HEK293 (cell line): ENCODE results near the gene NYAP2.

Experiments
- CTCF ChIA-PET: fragments of 350-600 bp; formaldehyde crosslinking; extraction: SDS; loops from one replicate; lab custom pipeline; 2021; ENCODE audit warnings: antibody characterized with exemption; lab: Yijun Ruan, JAX
- POLR2A ChIA-PET: fragments of 300-600 bp; formaldehyde crosslinking; extraction: SDS; loops from one replicate; lab custom pipeline; 2020; ENCODE audit warnings: antibody characterized with exemption, inconsistent platforms; lab: Yijun Ruan, JAX
- H3K27ac ChIP-seq: fragments of 200-500 bp; sonication (Bioruptor generic); 2 replicates; pipeline ENCODE4 v1.5.1; 2014; ENCODE audit warnings: low read depth, low read length, control low read depth, inconsistent platforms; ENCODE audit errors: extremely low read depth
- H3K36me3 ChIP-seq, 2 experiments: fragments of 200-500 bp in 1 of 2; sonication (Bioruptor generic) in 1 of 2; 1 replicate in 1 of 2; 2 replicates in 1 of 2; pipeline ENCODE4 v1.5.1; 2014 to 2017; ENCODE audit warnings: inconsistent platforms in 2 of 2, low read length in 2 of 2; ENCODE audit not compliant: control insufficient read depth in 2 of 2, insufficient read depth in 1 of 2
- H3K4me1 ChIP-seq: fragments of 200-500 bp; sonication (Bioruptor generic); 2 replicates; pipeline ENCODE4 v1.5.1; 2014; ENCODE audit warnings: mild to moderate bottlenecking, low read length, inconsistent platforms; ENCODE audit not compliant: control insufficient read depth, insufficient read depth
- H3K4me3 ChIP-seq: 2 replicates; pipeline ENCODE4 v1.5.1; 2011; ENCODE audit warnings: low read depth, mild to moderate bottlenecking, control low read depth, low read length, moderate library complexity
- H3K9me3 ChIP-seq: fragments of 200-500 bp; sonication (Bioruptor generic); 2 replicates; pipeline ENCODE4 v1.5.1; 2014; ENCODE audit warnings: low read depth, low read length, inconsistent platforms; ENCODE audit not compliant: control insufficient read depth, insufficient read depth
- BCL11A ChIP-seq: fragments of 450-650 bp; formaldehyde crosslinking; IDR thresholded peaks from 2 replicates; pipeline ENCODE4 v1.5.1; 2016; ENCODE audit warnings: low read depth, missing biosample characterization, missing genetic modification characterization
- FEZF1 ChIP-seq: fragments of 450-650 bp; formaldehyde crosslinking; IDR thresholded peaks from 2 replicates; pipeline ENCODE4 v1.5.1; 2016; ENCODE audit warnings: missing biosample characterization, missing genetic modification characterization
- HOXD13 ChIP-seq: sonication (generic); formaldehyde crosslinking; IDR thresholded peaks from 2 replicates; pipeline ENCODE4 v1.8.0; 2022; ENCODE audit warnings: missing genetic modification reagents, borderline replicate concordance
- KLF9 ChIP-seq: fragments of 450-650 bp; formaldehyde crosslinking; IDR thresholded peaks from 2 replicates; pipeline ENCODE4 v1.5.1; 2016; ENCODE audit warnings: missing biosample characterization, missing genetic modification characterization, low read depth
- OVOL3 ChIP-seq: fragments of 450-650 bp; formaldehyde crosslinking; IDR thresholded peaks from 2 replicates; pipeline ENCODE4 v1.5.1; 2016; ENCODE audit warnings: missing biosample characterization, missing genetic modification characterization
- SP2 ChIP-seq: fragments of 450-650 bp; formaldehyde crosslinking; IDR thresholded peaks from 2 replicates; pipeline ENCODE4 v1.5.1; 2016; ENCODE audit warnings: missing biosample characterization, missing genetic modification characterization
- SP7 ChIP-seq: fragments of 450-650 bp; formaldehyde crosslinking; IDR thresholded peaks from 2 replicates; pipeline ENCODE4 v1.5.1; 2016; ENCODE audit warnings: missing biosample characterization, missing genetic modification characterization
- TRIM28 ChIP-seq: IDR thresholded peaks from 2 replicates; pipeline ENCODE4 v1.6.1; 2011; ENCODE audit warnings: low read length, control low read depth, borderline replicate concordance
- ZNF10 ChIP-seq: fragments of 450-650 bp; formaldehyde crosslinking; IDR thresholded peaks from 2 replicates; pipeline ENCODE4 v1.5.1; 2017; ENCODE audit warnings: missing biosample characterization, missing genetic modification characterization
- ZNF112 ChIP-seq: fragments of 450-650 bp; formaldehyde crosslinking; IDR thresholded peaks from 2 replicates; pipeline ENCODE4 v1.5.0; 2017; ENCODE audit warnings: missing biosample characterization, missing genetic modification characterization
- ZNF146 ChIP-seq: fragments of 450-650 bp; formaldehyde crosslinking; IDR thresholded peaks from 2 replicates; pipeline ENCODE4 v1.5.1; 2016; ENCODE audit warnings: missing biosample characterization, missing genetic modification characterization
- ZNF341 ChIP-seq: fragments of 450-650 bp; formaldehyde crosslinking; IDR thresholded peaks from 2 replicates; pipeline ENCODE4; 2016; ENCODE audit warnings: low read depth, missing biosample characterization, missing genetic modification characterization
- ZNF426 ChIP-seq: fragments of 450-650 bp; formaldehyde crosslinking; IDR thresholded peaks from 2 replicates; pipeline ENCODE4 v1.5.1; 2017; ENCODE audit warnings: missing biosample characterization, missing genetic modification characterization, mild to moderate bottlenecking, inconsistent platforms, moderate library complexity
- ZNF501 ChIP-seq: fragments of 450-650 bp; formaldehyde crosslinking; IDR thresholded peaks from 2 replicates; pipeline ENCODE4 v1.5.1; 2016; ENCODE audit warnings: missing biosample characterization, missing genetic modification characterization
- ZNF530 ChIP-seq: fragments of 450-650 bp; formaldehyde crosslinking; IDR thresholded peaks from 2 replicates; pipeline ENCODE4 v1.5.1; 2016; ENCODE audit warnings: low read depth, missing biosample characterization, missing genetic modification characterization
- ZNF596 ChIP-seq: fragments of 450-650 bp; IDR thresholded peaks from 2 replicates; pipeline ENCODE4 v1.5.0; 2018; ENCODE audit warnings: missing biosample characterization, mild to moderate bottlenecking, missing genetic modification characterization, moderate library complexity
- ZNF624 ChIP-seq: fragments of 450-650 bp; formaldehyde crosslinking; IDR thresholded peaks from 2 replicates; pipeline ENCODE4 v1.5.1; 2017; ENCODE audit warnings: missing biosample characterization, missing genetic modification characterization
- ZNF747 ChIP-seq: fragments of 450-650 bp; formaldehyde crosslinking; IDR thresholded peaks from 2 replicates; pipeline ENCODE4 v1.5.1; 2016; ENCODE audit warnings: missing biosample characterization, missing genetic modification characterization
- ZNF785 ChIP-seq: fragments of 450-650 bp; formaldehyde crosslinking; IDR thresholded peaks from 2 replicates; pipeline ENCODE4 v1.5.1; 2016; ENCODE audit warnings: missing biosample characterization, missing genetic modification characterization
- TF ChIP-seq, protein P1 (sequence below): fragments of 450-650 bp; formaldehyde crosslinking; IDR thresholded peaks from 2 replicates; pipeline ENCODE4 v1.5.1; 2017; ENCODE audit warnings: missing biosample characterization, missing genetic modification characterization
- TF ChIP-seq, protein P2 (sequence below): fragments of 450-650 bp; formaldehyde crosslinking; IDR thresholded peaks from 2 replicates; pipeline ENCODE4 v1.5.1; 2016; ENCODE audit warnings: missing biosample characterization, missing genetic modification characterization
- TF ChIP-seq, protein P3 (sequence below): IDR thresholded peaks from 2 replicates; pipeline ENCODE4 v1.6.1; 2011; ENCODE audit warnings: mild to moderate bottlenecking, low read depth, low read length, borderline replicate concordance
- TF ChIP-seq, protein P4 (sequence below): fragments of 450-650 bp; formaldehyde crosslinking; IDR thresholded peaks from 2 replicates; pipeline ENCODE4 v1.5.1; 2016; ENCODE audit warnings: missing biosample characterization, missing genetic modification characterization

Gene NYAP2

DNA sequence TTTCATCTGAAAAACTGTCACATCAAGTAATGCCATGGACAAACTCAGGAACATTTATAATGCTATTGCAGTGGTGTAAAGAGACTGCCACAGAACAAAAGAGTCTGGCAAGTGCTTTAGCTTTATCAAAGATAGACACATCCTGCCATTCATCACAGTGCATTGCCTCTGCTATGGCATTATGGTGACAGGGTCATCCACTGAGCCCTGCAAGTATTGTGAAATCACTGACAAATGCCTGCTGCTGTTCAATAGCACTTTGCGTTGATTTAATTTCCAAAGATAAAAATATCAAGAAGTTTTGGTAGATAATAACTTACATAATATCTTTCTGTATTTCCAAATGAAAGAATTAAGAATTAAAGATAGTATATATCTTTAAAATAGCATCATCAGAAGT is 38.7 kb downstream of the NYAP2 start:
- no peak overlapping the region for H3K27ac ChIP-seq
- no peaks in the 10 kb centered on the region for H3K4me1 ChIP-seq
- no peak overlapping the region for H3K4me3 ChIP-seq
- H3K36me3 ChIP-seq = no peaks in the 10 kb centered on the region
- POLR2A ChIA-PET = no interaction called here
- TF ChIP-seq ZNF501 = no peak
- no peak for TF ChIP-seq TRIM28
- TF ChIP-seq, protein P1, sequence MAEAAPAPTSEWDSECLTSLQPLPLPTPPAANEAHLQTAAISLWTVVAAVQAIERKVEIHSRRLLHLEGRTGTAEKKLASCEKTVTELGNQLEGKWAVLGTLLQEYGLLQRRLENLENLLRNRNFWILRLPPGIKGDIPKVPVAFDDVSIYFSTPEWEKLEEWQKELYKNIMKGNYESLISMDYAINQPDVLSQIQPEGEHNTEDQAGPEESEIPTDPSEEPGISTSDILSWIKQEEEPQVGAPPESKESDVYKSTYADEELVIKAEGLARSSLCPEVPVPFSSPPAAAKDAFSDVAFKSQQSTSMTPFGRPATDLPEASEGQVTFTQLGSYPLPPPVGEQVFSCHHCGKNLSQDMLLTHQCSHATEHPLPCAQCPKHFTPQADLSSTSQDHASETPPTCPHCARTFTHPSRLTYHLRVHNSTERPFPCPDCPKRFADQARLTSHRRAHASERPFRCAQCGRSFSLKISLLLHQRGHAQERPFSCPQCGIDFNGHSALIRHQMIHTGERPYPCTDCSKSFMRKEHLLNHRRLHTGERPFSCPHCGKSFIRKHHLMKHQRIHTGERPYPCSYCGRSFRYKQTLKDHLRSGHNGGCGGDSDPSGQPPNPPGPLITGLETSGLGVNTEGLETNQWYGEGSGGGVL (tag by site-specific recombination) = no peak
- TF ChIP-seq, protein P2, sequence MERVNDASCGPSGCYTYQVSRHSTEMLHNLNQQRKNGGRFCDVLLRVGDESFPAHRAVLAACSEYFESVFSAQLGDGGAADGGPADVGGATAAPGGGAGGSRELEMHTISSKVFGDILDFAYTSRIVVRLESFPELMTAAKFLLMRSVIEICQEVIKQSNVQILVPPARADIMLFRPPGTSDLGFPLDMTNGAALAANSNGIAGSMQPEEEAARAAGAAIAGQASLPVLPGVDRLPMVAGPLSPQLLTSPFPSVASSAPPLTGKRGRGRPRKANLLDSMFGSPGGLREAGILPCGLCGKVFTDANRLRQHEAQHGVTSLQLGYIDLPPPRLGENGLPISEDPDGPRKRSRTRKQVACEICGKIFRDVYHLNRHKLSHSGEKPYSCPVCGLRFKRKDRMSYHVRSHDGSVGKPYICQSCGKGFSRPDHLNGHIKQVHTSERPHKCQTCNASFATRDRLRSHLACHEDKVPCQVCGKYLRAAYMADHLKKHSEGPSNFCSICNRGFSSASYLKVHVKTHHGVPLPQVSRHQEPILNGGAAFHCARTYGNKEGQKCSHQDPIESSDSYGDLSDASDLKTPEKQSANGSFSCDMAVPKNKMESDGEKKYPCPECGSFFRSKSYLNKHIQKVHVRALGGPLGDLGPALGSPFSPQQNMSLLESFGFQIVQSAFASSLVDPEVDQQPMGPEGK (tag by site-specific recombination) = no peak
- no peak for TF ChIP-seq ZNF624 (tag by site-specific recombination)
- CTCF ChIA-PET = no interaction called here
- H3K9me3 ChIP-seq = no peaks in the 10 kb centered on the region

DNA sequence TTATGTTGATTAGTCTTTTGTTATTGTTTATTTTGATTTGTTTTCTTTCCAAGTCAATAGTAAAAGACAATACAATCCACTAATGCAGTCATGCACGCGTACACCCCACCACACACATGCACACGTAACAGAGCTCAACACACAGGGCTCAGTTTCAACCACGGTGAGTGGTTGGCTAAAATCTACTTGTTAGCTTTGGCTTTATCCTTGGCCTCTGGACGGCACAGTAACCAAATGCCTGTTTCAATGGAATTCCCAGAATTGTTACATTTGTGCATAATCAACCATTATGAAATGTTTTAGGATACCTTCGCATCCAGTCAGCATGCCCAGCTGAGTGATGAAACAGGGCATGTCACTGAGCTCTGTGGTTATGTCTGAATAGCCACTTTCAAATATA is 53.2 kb downstream of the NYAP2 start:
- Histone ChIP-seq H3K9me3 (no peaks in the 10 kb centered on the region), H3K36me3 (no peaks in the 10 kb centered on the region), H3K27ac (no peak overlapping the region), H3K4me1 (no peaks in the 10 kb centered on the region), H3K4me3 (no peak overlapping the region)
- ChIA-PET CTCF (no interaction called here), POLR2A (no interaction called here)
- TF ChIP-seq, protein P3, sequence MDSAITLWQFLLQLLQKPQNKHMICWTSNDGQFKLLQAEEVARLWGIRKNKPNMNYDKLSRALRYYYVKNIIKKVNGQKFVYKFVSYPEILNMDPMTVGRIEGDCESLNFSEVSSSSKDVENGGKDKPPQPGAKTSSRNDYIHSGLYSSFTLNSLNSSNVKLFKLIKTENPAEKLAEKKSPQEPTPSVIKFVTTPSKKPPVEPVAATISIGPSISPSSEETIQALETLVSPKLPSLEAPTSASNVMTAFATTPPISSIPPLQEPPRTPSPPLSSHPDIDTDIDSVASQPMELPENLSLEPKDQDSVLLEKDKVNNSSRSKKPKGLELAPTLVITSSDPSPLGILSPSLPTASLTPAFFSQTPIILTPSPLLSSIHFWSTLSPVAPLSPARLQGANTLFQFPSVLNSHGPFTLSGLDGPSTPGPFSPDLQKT = no peak
- no peak for TF ChIP-seq ZNF785 (tag by site-specific recombination)
- no peak for TF ChIP-seq ZNF596
- no peak for TF ChIP-seq ZNF146 (tag by site-specific recombination)

DNA sequence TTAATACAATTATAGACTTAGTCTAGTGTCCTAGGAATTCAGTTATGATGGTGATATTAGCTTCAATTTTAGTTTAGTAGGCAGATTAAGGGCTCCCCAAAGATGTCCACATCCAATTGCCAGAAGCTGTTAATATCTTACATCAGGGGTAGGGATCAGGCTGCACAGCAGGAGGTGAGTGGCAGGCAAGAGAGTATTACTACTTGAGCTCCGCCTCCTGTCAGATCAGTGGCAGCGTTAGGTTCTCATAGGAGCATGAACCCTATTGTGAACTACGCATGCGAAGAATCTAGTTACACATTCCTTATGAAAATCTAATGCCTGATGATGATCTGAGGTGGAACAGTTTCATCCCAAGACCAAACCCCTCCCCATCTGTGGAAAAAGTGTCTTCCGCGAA is 54.9 kb downstream of the NYAP2 start:
- POLR2A ChIA-PET = no interaction called here

More for the DNA sequence above, 54.9 kb downstream of the NYAP2 start:
- TF ChIP-seq ZNF624 (tag by site-specific recombination) (no peak), FEZF1 (tag by site-specific recombination) (no peak), SP2 (no peak), ZNF341 (tag by site-specific recombination) (no peak), OVOL3 (tag by site-specific recombination) (no peak), KLF9 (tag by site-specific recombination) (no peak), ZNF10 (no peak), SP7 (no peak), ZNF530 (no peak), ZNF747 (tag by site-specific recombination) (no peak), BCL11A (tag by site-specific recombination) (no peak), ZNF112 (tag by site-specific recombination) (no peak), HOXD13 (no peak), ZNF426 (tag by site-specific recombination) (no peak)
- TF ChIP-seq, protein P4, sequence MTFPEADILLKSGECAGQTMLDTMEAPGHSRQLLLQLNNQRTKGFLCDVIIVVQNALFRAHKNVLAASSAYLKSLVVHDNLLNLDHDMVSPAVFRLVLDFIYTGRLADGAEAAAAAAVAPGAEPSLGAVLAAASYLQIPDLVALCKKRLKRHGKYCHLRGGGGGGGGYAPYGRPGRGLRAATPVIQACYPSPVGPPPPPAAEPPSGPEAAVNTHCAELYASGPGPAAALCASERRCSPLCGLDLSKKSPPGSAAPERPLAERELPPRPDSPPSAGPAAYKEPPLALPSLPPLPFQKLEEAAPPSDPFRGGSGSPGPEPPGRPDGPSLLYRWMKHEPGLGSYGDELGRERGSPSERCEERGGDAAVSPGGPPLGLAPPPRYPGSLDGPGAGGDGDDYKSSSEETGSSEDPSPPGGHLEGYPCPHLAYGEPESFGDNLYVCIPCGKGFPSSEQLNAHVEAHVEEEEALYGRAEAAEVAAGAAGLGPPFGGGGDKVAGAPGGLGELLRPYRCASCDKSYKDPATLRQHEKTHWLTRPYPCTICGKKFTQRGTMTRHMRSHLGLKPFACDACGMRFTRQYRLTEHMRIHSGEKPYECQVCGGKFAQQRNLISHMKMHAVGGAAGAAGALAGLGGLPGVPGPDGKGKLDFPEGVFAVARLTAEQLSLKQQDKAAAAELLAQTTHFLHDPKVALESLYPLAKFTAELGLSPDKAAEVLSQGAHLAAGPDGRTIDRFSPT (tag by site-specific recombination) = no peak
- no peak overlapping the region for H3K27ac ChIP-seq
- no peaks in the 10 kb centered on the region for H3K36me3 ChIP-seq
- no peak overlapping the region for H3K4me3 ChIP-seq
- no peaks in the 10 kb centered on the region for H3K4me1 ChIP-seq
- CTCF ChIA-PET = no interaction called here
- no peaks in the 10 kb centered on the region for H3K9me3 ChIP-seq
